Muscle of arm (tissue), 12 donors: ENCODE data around the gene PLCE1. TPM values are rescaled to one million over a fixed set of nuclear protein-coding genes. Genes with fewer than 3 reads are reported as not detected.
A peak's percentile ranks its signal among the peaks of the same experiment; 100 is the strongest.

Experiments used
- DNase-seq: peaks from one replicate; pipeline ENCODE4 v3.0.0-alpha.2; 2013
- polyA plus RNA-seq, 12 donors: library from polyadenylated mRNA; unstranded; fragments of 120-200 nt; gene quantifications; one replicate each; pipeline ENCODE4 v1.2.1, GENCODE V29; 2013; ENCODE audit not compliant: insufficient read length in 12 of 12

Gene PLCE1
- polyA plus RNA-seq, 12 donors: 25.3 to 59.5 (median 41.9) TPM; not detected in 1

- no peak for DNase-seq
Observed at GRCh38 chr10:94016727-94017714, 23.3 kb downstream of the PLCE1 start.

GRCh38 chr10:94018107-94018506 lies 24.4 kb downstream of the PLCE1 start:
- DNase-seq: no peak

- DNase-seq: no peak
Observed at GRCh38 chr10:94023906-94024305, 30.2 kb downstream of the PLCE1 start.

- no peak for DNase-seq
Observed at GRCh38 chr10:94024407-94024806, 30.7 kb downstream of the PLCE1 start.

GRCh38 chr10:94025806-94026205 lies 32.1 kb downstream of the PLCE1 start:
- DNase-seq: no peak

- no peak for DNase-seq
Observed at GRCh38 chr10:94027197-94027596, 33.5 kb downstream of the PLCE1 start.

GRCh38 chr10:94029955-94030354 lies 36.2 kb downstream of the PLCE1 start:
- DNase-seq: no peak

GRCh38 chr10:94035982-94036765 lies 42.4 kb downstream of the PLCE1 start:
- DNase-seq: no peak

- no peak for DNase-seq
Observed at GRCh38 chr10:94036766-94037033, 43.0 kb downstream of the PLCE1 start.

GRCh38 chr10:94037286-94037685 lies 43.6 kb downstream of the PLCE1 start:
- no peak for DNase-seq

- DNase-seq: no peak
Observed at GRCh38 chr10:94038024-94038423, 44.3 kb downstream of the PLCE1 start.

GRCh38 chr10:94041206-94041605 lies 47.5 kb downstream of the PLCE1 start:
- DNase-seq: no peak

- DNase-seq: peak; percentile 76
Observed at GRCh38 chr10:94042001-94042833, 48.5 kb downstream of the PLCE1 start.

- no peak for DNase-seq
Observed at GRCh38 chr10:94042834-94043175, 49.1 kb downstream of the PLCE1 start.

Other genes starting within 250 kb of the PLCE1 start
- 10 to 100 TPM in 11 of 12 donors, not detected in 1; 23.0 to 65.2 (median 41.1) TPM for gene LGI1, start 236.0 kb upstream of the PLCE1 start, polyA plus RNA-seq
- 10 to 100 TPM in 1 of 12 donors, 1 to 10 TPM in 10, not detected in 1; 4.0 to 11.1 (median 5.1) TPM for gene SLC35G1, start 100.0 kb upstream of the PLCE1 start, polyA plus RNA-seq